ENCODE data around the gene METTL21A. TPM values are rescaled to one million over a fixed set of nuclear protein-coding genes. Genes with fewer than 3 reads are reported as not detected.

METTL21A gene
- total and polyA plus RNA-seq, 9 of the 15 experiments (the other 6 are each of a cell fraction or from before 2014, with no cell fraction given) = 9.1 to 46.5 (median 37.4) TPM

GRCh38 chr2:207616185-207616584 is 9.0 kb downstream of the METTL21A start (continued):
- TF ChIP-seq PRPF4 (IDR thresholded peaks at IDR 0.05; ENCODE audit: insufficient read depth, low read depth, low read length, poor library complexity, severe bottlenecking) (no peak), ZNF431 (CRISPR knock-in tag; IDR thresholded peaks at IDR 0.05) (no peak)

DNA sequence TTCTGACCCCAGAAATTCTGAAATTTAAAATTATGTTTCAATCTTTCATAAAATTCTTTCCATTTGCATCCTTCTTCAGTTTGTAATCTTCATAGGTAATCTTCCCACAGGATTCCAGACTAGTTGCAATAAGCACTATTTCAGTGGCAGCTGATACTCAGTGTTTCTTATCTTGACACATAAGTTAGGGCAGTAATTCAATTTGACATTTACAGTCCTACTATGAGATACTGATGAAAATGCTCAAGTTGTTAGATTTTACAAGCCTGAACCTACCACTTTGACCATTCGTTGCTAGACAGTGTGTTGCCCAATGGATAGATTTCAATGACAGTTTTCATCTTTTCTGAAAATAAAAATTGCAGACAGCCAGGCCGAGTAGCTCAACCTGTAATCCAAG is 10.4 kb downstream of the METTL21A start:
- POLR2A ChIA-PET = no interaction called here
- FAIRE-seq (no peak), DNase-seq (ENCODE audit: extremely low read depth in 1 of 4, low spot score in 3 of 4) (no peak), ATAC-seq (no peak)
- Histone ChIP-seq H4K20me1 (replicated peaks; ENCODE audit: control insufficient read depth, insufficient read depth, low read length) (no peaks in the 10 kb centered on the region), H3K4me1 (replicated peaks in 1 of 2; ENCODE audit: control insufficient read depth in 2 of 2, insufficient read depth in 2 of 2, low read length in 2 of 2) (no peaks in the 10 kb centered on the region), H3K27me3 (ENCODE audit: control insufficient read depth in 2 of 2, insufficient read depth in 2 of 2, low read length in 2 of 2) (no peaks in the 10 kb centered on the region), H2AFZ (ENCODE audit: low read depth, low read length) (no peak overlapping the region), H3K9me1 (ENCODE audit: control insufficient read depth, insufficient read depth, low read length) (no peaks in the 10 kb centered on the region), H3K4me3 (no peak overlapping the region), H3K9me3 (replicated peaks; ENCODE audit: control insufficient read depth, insufficient read depth, low read depth, low read length) (no peaks in the 10 kb centered on the region), H3K27ac (ENCODE audit: extremely low read depth, low read depth, low read length) (no peak overlapping the region), H3K9ac (ENCODE audit: insufficient read depth in 1 of 2, low read depth in 2 of 2, low read length in 2 of 2) (no peak overlapping the region), H3K79me2 (ENCODE audit: control insufficient read depth, insufficient read depth, low read length) (no peaks in the 10 kb centered on the region), H3K36me3 (ENCODE audit: control insufficient read depth, insufficient read depth, low read length) (peaks cover 51% of the 10 kb centered on the region; the same call in 2 of the 3 replicates), H3K4me2 (ENCODE audit: insufficient read depth, low read length) (no peak overlapping the region)
- BruUV-seq (replicated peaks) = no TSS peak
- in situ Hi-C loops (cut with MboI) = no loop called here
- 74% methylated on average over 2 of the region's 2 CpGs for WGBS (ENCODE audit: insufficient coverage, low coverage, missing lambda C conversion rate)
- CTCF ChIA-PET (ENCODE audit: low intra/inter-chr PET ratio) = no interaction called here
- intact Hi-C loops (cut with micrococcal nuclease) = no loop called here
- peak; percentile 53 for TF ChIP-seq MEIS2 (IDR thresholded peaks at IDR 0.05; ENCODE audit: partially characterized antibody)
- no peak for TF ChIP-seq CXXC5 (CRISPR knock-in tag; IDR thresholded peaks at IDR 0.05)

- H3K27ac ChIP-seq (ENCODE audit: extremely low read depth, low read depth, low read length) = no peak overlapping the region
- no peak overlapping the region for H3K9ac ChIP-seq (ENCODE audit: insufficient read depth in 1 of 2, low read depth in 2 of 2, low read length in 2 of 2)
- TSS peak; percentile 27 for BruUV-seq (replicated peaks)
- FAIRE-seq (no peak), DNase-seq (ENCODE audit: extremely low read depth in 1 of 4, low spot score in 3 of 4) (no peak), ATAC-seq (no peak)
- ChIA-PET CTCF (ENCODE audit: low intra/inter-chr PET ratio) (no interaction called here), POLR2A (interaction anchor here (1.0 kb wide), 1 partner anchor 9 kb away, joined by 5 read pairs; no protein-coding TSS in a partner anchor)
- H3K4me2 ChIP-seq (ENCODE audit: insufficient read depth, low read length) = no peak overlapping the region
- TF ChIP-seq MECOM (CRISPR knock-in tag; IDR thresholded peaks at IDR 0.05) (no peak), POLR2G (IDR thresholded peaks at IDR 0.05; ENCODE audit: low read depth, low read length) (no peak), PHF21A (IDR thresholded peaks at IDR 0.05; ENCODE audit: borderline replicate concordance, low read depth) (no peak), TBP (optimal IDR thresholded peaks at IDR 0.05; ENCODE audit: low read depth, low read length) (no peak)
- TF ChIP-seq, protein P1, sequence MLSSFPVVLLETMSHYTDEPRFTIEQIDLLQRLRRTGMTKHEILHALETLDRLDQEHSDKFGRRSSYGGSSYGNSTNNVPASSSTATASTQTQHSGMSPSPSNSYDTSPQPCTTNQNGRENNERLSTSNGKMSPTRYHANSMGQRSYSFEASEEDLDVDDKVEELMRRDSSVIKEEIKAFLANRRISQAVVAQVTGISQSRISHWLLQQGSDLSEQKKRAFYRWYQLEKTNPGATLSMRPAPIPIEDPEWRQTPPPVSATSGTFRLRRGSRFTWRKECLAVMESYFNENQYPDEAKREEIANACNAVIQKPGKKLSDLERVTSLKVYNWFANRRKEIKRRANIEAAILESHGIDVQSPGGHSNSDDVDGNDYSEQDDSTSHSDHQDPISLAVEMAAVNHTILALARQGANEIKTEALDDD (IDR thresholded peaks at IDR 0.05) = no peak
- intact Hi-C loops (cut with micrococcal nuclease) (no loop called here), in situ Hi-C loops (cut with MboI) (no loop called here)
- H3K36me3 ChIP-seq (ENCODE audit: control insufficient read depth, insufficient read depth, low read length) = peaks cover 39% of the 10 kb centered on the region; the same call in 2 of the 3 replicates
- H3K9me3 ChIP-seq (replicated peaks; ENCODE audit: control insufficient read depth, insufficient read depth, low read depth, low read length) = no peaks in the 10 kb centered on the region; the same call in 1 of the 2 replicates
- no peaks in the 10 kb centered on the region for H3K9me1 ChIP-seq (ENCODE audit: control insufficient read depth, insufficient read depth, low read length)
- H4K20me1 ChIP-seq (replicated peaks; ENCODE audit: control insufficient read depth, insufficient read depth, low read length) = no peaks in the 10 kb centered on the region
- H3K4me3 ChIP-seq = no peak overlapping the region
- H3K4me1 ChIP-seq (replicated peaks in 1 of 2; ENCODE audit: control insufficient read depth in 2 of 2, insufficient read depth in 2 of 2, low read length in 2 of 2) = no peaks in the 10 kb centered on the region
- no peaks in the 10 kb centered on the region for H3K27me3 ChIP-seq (ENCODE audit: control insufficient read depth in 2 of 2, insufficient read depth in 2 of 2, low read length in 2 of 2)
- 93% methylated on average over 4 of the region's 4 CpGs for WGBS (ENCODE audit: insufficient coverage, low coverage, missing lambda C conversion rate)
- H2AFZ ChIP-seq (ENCODE audit: low read depth, low read length) = no peak overlapping the region
- H3K79me2 ChIP-seq (ENCODE audit: control insufficient read depth, insufficient read depth, low read length) = no peaks in the 10 kb centered on the region
Measured at GRCh38 chr2:207612714-207613113, 12.5 kb downstream of the METTL21A start.

Data from K562 (cell line).